T-helper 9 cell (primary cell): ENCODE results near the gene RHO.
"Not testable (repeated sequence)": the region's sequence is repeated elsewhere in the genome, so short reads cannot be mapped to it uniquely, and the experiment has no call there.

Source experiments
- DNase-seq: peaks from one replicate; pipeline ENCODE4 v3.0.0-alpha.2; 2020

RHO gene

DNA sequence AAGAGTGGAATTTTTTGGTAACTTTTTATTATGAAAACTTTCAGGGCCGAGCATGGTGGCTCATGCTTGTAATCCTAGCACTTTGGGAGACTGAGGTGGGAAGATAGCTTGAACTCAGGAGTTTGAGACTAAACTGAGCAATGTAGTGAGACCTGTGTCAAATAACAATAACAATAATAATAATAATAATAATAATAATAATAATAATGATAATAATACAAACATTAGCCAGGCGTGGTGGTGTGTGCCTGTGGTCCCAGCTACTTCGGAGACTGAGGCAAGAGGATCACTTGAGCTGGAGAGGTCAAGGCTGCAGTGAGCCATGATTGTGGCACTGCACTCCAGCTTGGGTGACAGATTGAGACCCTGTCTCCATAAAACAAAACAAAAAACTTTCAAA, 17.5 kb downstream of the RHO start:
- not testable (repeated sequence) for DNase-seq

DNA sequence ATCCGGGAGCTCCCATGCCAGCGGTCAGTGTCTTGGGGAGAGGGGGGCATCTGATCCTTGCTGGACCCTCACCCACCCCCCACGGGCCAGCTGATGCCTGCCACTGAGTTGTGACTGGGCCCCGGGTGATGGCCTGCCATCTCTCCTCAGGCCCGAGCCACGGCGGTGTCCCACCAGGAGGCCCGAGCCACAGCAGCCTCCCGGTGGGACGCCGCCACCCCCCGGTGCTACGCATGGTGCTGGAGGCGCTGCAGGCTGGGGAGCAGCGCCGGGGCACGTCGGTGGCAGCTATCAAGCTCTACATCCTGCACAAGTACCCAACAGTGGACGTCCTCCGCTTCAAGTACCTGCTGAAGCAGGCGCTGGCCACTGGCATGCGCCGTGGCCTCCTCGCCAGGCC, 18.8 kb downstream of the RHO start:
- DNase-seq = no peak

- no peak for DNase-seq
Observed at GRCh38 chr3:129548104-129548965, 19.9 kb downstream of the RHO start.

DNA sequence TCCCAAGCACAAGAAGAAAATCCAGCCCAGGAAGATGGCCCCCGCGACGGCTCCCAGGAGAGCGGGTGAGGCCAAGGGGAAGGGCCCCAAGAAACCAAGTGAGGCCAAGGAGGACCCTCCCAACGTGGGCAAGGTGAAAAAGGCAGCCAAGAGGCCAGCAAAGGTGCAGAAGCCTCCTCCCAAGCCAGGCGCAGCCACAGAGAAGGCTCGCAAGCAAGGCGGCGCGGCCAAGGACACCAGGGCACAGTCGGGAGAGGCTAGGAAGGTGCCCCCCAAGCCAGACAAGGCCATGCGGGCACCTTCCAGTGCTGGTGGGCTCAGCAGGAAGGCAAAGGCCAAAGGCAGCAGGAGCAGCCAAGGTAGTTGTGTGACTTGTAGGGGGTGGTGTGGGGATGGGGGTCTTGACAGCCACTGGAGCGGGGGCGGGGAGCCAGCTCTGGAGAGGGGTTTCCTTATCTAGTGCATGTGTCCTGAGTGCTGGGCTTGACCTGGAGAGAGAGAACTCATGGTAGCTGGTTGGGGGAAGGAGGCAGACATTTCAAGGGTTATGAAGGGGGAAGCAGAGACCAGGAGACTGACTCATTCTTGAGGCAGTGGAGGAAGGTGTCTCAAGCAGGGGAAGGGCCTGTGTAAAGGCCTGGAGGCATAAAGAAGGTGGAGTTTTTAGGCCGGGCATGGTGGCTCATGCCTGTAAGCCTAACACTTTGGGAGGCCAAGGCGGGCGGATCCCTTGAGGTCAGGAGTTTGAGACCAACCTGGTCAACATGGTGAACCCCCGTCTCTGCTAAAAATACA, 20.8 kb downstream of the RHO start:
- DNase-seq = no peak

DNA sequence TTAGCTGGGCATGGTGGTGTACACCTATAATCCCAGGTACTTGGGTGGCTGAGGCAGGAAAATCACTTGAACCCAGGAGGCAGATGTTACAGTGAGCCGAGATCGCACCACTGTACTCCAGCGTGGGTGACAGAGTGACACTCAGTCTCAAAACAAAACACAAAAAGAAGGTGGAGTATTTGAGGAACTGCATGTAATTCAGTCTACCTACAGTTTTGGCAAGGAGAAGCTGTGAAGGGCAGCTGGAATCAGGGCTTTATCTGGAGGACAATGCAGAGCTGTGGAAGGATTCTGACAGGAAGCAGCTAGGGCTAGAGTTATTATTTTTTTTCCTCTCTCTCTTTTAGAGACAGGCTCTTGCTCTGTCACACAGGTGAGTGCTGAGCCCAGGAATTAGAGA, 21.4 kb downstream of the RHO start:
- no peak for DNase-seq

- DNase-seq = no peak
Observed at GRCh38 chr3:129552287-129553050, 24.0 kb downstream of the RHO start.

DNA sequence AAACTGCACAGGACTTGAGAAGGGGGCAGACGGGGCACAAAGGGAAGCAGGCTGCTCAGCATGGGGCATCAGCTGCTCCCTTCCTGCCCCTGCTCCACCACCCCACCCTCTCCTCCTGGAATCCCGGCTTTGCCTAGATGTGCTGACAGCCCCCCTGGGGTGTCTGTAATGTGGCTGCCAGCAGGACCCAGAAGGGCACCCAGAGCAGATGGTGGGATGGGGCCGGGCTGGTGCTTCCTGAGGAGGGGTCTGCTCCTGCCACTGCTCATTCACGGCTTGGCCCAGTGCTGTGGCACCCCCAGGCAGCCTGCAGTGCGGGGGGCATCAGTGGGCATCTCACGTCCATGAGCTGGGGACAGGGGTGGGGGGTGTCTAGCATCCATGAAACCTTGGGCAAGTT, 24.7 kb downstream of the RHO start:
- DNase-seq = no peak

DNA sequence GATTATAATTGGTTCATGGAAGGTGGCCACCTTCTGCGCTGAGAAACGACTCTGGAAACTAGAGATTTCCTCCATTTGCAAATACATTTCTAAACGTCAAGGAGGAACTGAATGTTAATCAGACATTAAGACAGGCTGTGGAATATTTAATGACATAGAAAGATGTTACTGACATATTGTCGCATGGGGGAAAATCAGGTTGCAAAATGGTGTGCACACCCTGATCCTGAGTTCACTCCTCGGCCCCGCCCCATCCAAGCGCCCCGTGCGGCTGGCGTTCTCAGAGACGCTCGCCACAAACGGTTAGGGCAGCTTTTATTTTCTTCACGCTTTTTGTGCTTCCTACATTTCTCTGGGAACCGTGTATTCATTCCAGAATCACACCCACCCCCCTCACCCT, 25.3 kb downstream of the RHO start:
- no peak for DNase-seq

- no peak for DNase-seq
Observed at GRCh38 chr3:129554356-129555152, 26.1 kb downstream of the RHO start.

GRCh38 chr3:129555153-129555550, 26.7 kb downstream of the RHO start:
- no peak for DNase-seq

DNA sequence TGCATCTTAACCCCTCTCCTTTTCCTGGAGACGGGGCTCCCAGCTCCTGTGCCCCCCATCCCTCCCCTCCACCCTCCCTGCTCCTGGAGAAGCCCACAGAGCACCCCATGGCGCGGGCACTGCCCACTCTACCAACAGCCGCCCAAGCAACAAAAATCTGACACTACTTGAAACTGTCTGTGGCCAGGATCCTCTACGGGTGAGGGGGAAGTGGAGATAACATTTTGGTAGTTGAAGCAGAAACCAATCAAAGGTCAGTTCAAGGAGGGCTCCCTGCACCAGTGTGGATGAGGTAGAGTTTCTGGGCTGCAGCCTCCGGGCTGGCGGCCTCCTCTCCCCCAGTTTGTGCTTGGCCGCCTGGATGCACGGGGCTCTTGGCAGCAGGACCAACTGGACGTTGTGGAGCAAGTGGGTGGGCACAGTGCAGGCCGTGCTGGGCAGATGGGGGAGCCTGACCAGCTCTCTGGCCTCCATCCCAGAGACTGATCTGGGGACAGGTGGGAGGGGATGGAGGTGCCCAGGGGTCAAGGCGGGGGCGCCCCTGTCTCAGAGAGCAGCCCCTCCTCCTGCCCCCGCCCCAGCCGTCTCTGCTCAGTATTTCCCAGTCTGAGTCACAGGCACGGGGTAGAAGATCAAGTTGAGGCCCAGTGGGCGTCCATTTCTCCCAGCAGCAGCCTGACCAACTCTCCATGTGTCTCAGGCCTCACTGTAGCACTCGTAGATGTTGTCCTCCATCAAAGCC, 27.3 kb downstream of the RHO start:
- no peak for DNase-seq

GRCh38 chr3:129556358-129556695, 27.9 kb downstream of the RHO start:
- no peak for DNase-seq

DNA sequence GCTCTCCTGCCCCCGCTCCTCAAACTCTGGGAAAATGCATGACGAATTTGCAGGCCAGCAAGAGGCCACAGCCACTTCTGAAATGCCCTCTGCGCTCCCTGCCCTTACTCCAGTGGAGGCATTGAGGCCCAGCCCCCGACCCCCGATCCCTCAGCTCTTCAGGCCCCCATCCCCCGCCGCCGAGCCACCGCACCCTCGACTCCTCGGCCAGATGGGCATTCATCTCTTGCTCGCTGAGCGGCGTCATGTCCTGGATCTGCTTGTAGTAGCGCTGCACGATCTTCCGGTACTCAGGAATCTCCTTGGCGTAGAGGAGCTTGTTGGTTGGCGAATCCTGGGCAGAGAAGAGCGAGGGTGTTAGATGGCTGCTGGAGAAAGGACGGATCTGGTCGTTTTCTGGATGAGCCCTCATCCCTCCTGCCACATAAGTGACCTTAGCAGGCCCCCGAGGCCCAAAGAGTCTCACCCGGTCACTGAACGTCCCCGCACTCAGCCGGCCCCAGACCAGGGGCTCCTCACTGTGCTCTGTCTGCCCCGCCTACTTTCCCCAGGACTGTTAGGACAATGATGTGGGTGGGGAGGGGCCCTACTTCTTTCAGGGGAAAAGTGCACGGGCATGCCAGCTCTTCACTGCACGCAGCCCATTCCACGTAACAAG, 28.6 kb downstream of the RHO start:
- DNase-seq = no peak

- no peak for DNase-seq
Observed at GRCh38 chr3:129557548-129557894, 29.1 kb downstream of the RHO start.

- DNase-seq = no peak
Observed at GRCh38 chr3:129558081-129558771, 29.8 kb downstream of the RHO start.

DNA sequence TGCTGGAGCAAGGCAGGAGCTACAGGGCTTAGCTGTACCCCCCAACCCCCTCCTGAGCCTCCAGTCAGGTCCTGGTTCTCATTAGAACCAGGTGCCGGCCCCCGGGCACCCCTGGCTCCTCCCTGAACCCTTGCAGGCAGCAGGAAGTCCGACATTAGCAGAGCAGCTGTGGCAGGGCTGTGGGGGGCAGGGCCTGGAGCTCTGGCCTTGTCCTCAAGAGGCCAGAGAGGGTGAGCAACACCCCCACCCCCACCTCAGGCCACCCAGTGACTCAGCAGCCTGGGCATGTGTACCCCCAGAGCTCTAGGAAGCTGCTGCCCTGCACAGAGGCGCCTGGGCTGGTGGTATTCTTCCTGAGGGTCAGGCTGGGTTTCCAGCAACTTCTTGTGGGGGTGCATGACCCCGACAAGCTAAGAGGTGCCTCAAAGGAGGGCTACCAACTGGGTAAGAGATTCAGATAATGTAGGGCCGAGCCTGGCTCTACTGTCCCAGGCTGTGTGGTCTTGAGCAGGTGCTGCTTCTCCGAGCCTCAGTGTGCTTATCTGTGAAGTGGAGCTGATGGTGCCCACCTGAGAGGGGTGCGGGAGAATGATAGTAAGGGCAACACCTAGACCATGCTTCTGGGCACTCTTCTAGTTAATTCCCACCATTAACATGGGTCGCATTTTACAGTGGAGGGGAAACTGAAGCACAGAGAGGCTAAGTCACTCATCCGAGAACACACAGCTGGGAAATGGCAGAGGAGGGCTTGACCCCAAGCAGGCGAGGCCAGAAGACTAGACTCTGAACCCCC, 30.5 kb downstream of the RHO start:
- no peak for DNase-seq

- no peak for DNase-seq
Observed at GRCh38 chr3:129559565-129560079, 31.2 kb downstream of the RHO start.

GRCh38 chr3:129560269-129560787, 31.9 kb downstream of the RHO start:
- no peak for DNase-seq

- no peak for DNase-seq
Observed at GRCh38 chr3:129560911-129561594, 32.6 kb downstream of the RHO start.
